ENCODE results near the gene BCAS1. TPM values are rescaled to one million over a fixed set of nuclear protein-coding genes. Genes with fewer than 3 reads are reported as not detected.

The BCAS1 gene
- total RNA-seq, 2 donors from 2014 or later, result 2.1 TPM; not detected in 1

- Histone ChIP-seq H3K9me3 (no peaks in the 10 kb centered on the region), H3K27me3 (no peaks in the 10 kb centered on the region), H3K36me3 (replicated peaks in 1 of 2; ENCODE audit: insufficient read depth in 1 of 2, low read depth in 2 of 2) (no peaks in the 10 kb centered on the region), H3K4me3 (no peak overlapping the region), H3K4me1 (peaks cover 25% of the 10 kb centered on the region), H3K27ac (no peak overlapping the region)
- DNase-seq (no peak), ATAC-seq (no peak)
- intact Hi-C loops (cut with DNase I), result no loop called here
- WGBS, 2 donors, result 90 to 97% methylated on average over 7 of the region's 7 CpGs
- TF ChIP-seq POLR2A (IDR thresholded peaks at IDR 0.05), result no peak
- no peak for TF ChIP-seq CTCF (IDR thresholded peaks at IDR 0.05)
These were observed 174.4 kb downstream of the BCAS1 start for GRCh38 chr20:53896041-53896440.

- TF ChIP-seq CTCF (IDR thresholded peaks at IDR 0.05), result no peak
- no peak for TF ChIP-seq POLR2A (IDR thresholded peaks at IDR 0.05)
- peaks cover 22% of the 10 kb centered on the region for H3K4me1 ChIP-seq
- no peaks in the 10 kb centered on the region for H3K9me3 ChIP-seq
- intact Hi-C loops (cut with DNase I), result no loop called here
- 92 to 100% methylated on average over 4 of the region's 4 CpGs for WGBS, 2 donors
- DNase-seq, result no peak
- no peak overlapping the region for H3K4me3 ChIP-seq
- H3K27me3 ChIP-seq, result no peaks in the 10 kb centered on the region
- no peak for ATAC-seq
- H3K36me3 ChIP-seq (replicated peaks in 1 of 2; ENCODE audit: insufficient read depth in 1 of 2, low read depth in 2 of 2), result no peaks in the 10 kb centered on the region
- H3K27ac ChIP-seq, result no peak overlapping the region
These were observed 175.0 kb downstream of the BCAS1 start for GRCh38 chr20:53895385-53895755.

- WGBS, 2 donors, result 86 to 98% methylated on average over 8 of the region's 8 CpGs
- no peaks in the 10 kb centered on the region for H3K9me3 ChIP-seq
- no peak overlapping the region for H3K4me3 ChIP-seq
- H3K4me1 ChIP-seq, result peaks cover 20% of the 10 kb centered on the region
- no peaks in the 10 kb centered on the region for H3K36me3 ChIP-seq (replicated peaks in 1 of 2; ENCODE audit: insufficient read depth in 1 of 2, low read depth in 2 of 2)
- no peak for TF ChIP-seq POLR2A (IDR thresholded peaks at IDR 0.05)
- TF ChIP-seq CTCF (IDR thresholded peaks at IDR 0.05), result no peak
- intact Hi-C loops (cut with DNase I), result no loop called here
- no peaks in the 10 kb centered on the region for H3K27me3 ChIP-seq
- ATAC-seq (no peak), DNase-seq (no peak)
- no peak overlapping the region for H3K27ac ChIP-seq
These were observed 175.5 kb downstream of the BCAS1 start for GRCh38 chr20:53894707-53895384.

Small RNA genes within 50 kb of the gene (microRNA-seq; reads per million reads assigned to microRNA genes)
- 0 reads per million in 2 donors for gene MIR4756 (ENCODE audit: borderline number of aligned reads in 2 of 2, borderline replicate concordance in 2 of 2)

Small RNA genes within 50 kb of the gene (small RNA-seq; reads per million reads assigned to genes)
- gene MIR4756, result not detected

Other genes with a start within 250 kb of the BCAS1 start
- not detected for gene CYP24A1, start 103.4 kb upstream of the BCAS1 start, total RNA-seq
- 10 to 100 TPM; 16.5 to 48.8 TPM for gene PFDN4, start 137.5 kb upstream of the BCAS1 start, total RNA-seq

Measured in body of pancreas (tissue), 4 donors.